Measurements from ENCODE around the gene MAL.

Gene MAL

GRCh38 chr2:94996305-94997100 is 29.0 kb upstream of the MAL start:
- DNase-seq (ENCODE audit: low read depth) = no peak

GRCh38 chr2:94997981-94998930 is 27.3 kb upstream of the MAL start:
- no peak for DNase-seq (ENCODE audit: low read depth)

- no peak for DNase-seq (ENCODE audit: low read depth)
These were observed 26.1 kb upstream of the MAL start for GRCh38 chr2:94999431-94999883.

GRCh38 chr2:95001051-95001562 is 24.4 kb upstream of the MAL start:
- no peak for DNase-seq (ENCODE audit: low read depth)

GRCh38 chr2:95001701-95002100 is 23.8 kb upstream of the MAL start:
- DNase-seq (ENCODE audit: low read depth) = no peak

GRCh38 chr2:95002498-95002897 is 23.0 kb upstream of the MAL start:
- DNase-seq (ENCODE audit: low read depth) = no peak

- no peak for DNase-seq (ENCODE audit: low read depth)
These were observed 21.2 kb upstream of the MAL start for GRCh38 chr2:95004287-95004686.

GRCh38 chr2:95004711-95005110 is 20.8 kb upstream of the MAL start:
- no peak for DNase-seq (ENCODE audit: low read depth)

- DNase-seq (ENCODE audit: low read depth) = no peak
These were observed 19.8 kb upstream of the MAL start for GRCh38 chr2:95005726-95006125.

GRCh38 chr2:95006588-95006987 is 18.9 kb upstream of the MAL start:
- DNase-seq (ENCODE audit: low read depth) = no peak

- DNase-seq (ENCODE audit: low read depth) = no peak
These were observed 18.4 kb upstream of the MAL start for GRCh38 chr2:95007031-95007609.

- DNase-seq (ENCODE audit: low read depth) = no peak
These were observed 17.7 kb upstream of the MAL start for GRCh38 chr2:95007822-95008221.

- no peak for DNase-seq (ENCODE audit: low read depth)
These were observed 17.2 kb upstream of the MAL start for GRCh38 chr2:95008306-95008705.

GRCh38 chr2:95008996-95009395 is 16.5 kb upstream of the MAL start:
- no peak for DNase-seq (ENCODE audit: low read depth)

- no peak for DNase-seq (ENCODE audit: low read depth)
These were observed 16.1 kb upstream of the MAL start for GRCh38 chr2:95009412-95009811.

GRCh38 chr2:95010126-95010525 is 15.4 kb upstream of the MAL start:
- DNase-seq (ENCODE audit: low read depth) = no peak

- DNase-seq (ENCODE audit: low read depth) = no peak
These were observed 14.8 kb upstream of the MAL start for GRCh38 chr2:95010718-95011117.

- no peak for DNase-seq (ENCODE audit: low read depth)
These were observed 12.5 kb upstream of the MAL start for GRCh38 chr2:95012881-95013550.

GRCh38 chr2:95013726-95014125 is 11.8 kb upstream of the MAL start:
- no peak for DNase-seq (ENCODE audit: low read depth)

- DNase-seq (ENCODE audit: low read depth) = no peak
These were observed 11.3 kb upstream of the MAL start for GRCh38 chr2:95014126-95014708.

GRCh38 chr2:95015261-95015912 is 10.1 kb upstream of the MAL start:
- no peak for DNase-seq (ENCODE audit: low read depth)

All from CMK (cell line).